WTC11 (cell line): ENCODE data around the gene EFNA5. TPM values are rescaled to one million over a fixed set of nuclear protein-coding genes. Genes with fewer than 3 reads are reported as not detected.

Source experiments
- ATAC-seq: fragments of 200-7000 bp; cut with Tn5 transposase; 2 replicates; pipeline ENCODE4 v1.10.0; 2021; ENCODE audit warnings: mild to moderate bottlenecking, moderate library complexity
- CTCF ChIA-PET: fragments of 300-600 bp; sonication (Branson Sonifier 250); formaldehyde crosslinking; loops from one replicate; lab custom pipeline; 2021; ENCODE audit warnings: antibody characterized with exemption; lab: Charles Lee
- POLR2A ChIA-PET: fragments of 350-600 bp; sonication (Branson Sonifier 250); formaldehyde crosslinking; loops from one replicate; lab custom pipeline; 2021; ENCODE audit warnings: antibody characterized with exemption; lab: Charles Lee
- DNase-seq: peaks from one replicate; pipeline ENCODE4 v3.0.0; 2021; ENCODE audit warnings: low spot score
- H3K27ac Mint-ChIP-seq: 2 replicates; pipeline ENCODE4 v1.8.0; 2021; ENCODE audit warnings: mixed read lengths
- H3K27me3 Mint-ChIP-seq: 2 replicates; pipeline ENCODE4 v1.8.0; 2021; ENCODE audit warnings: low read depth, mild to moderate bottlenecking, moderate library complexity, mixed read lengths
- H3K36me3 Mint-ChIP-seq: 2 replicates; pipeline ENCODE4 v1.8.0; 2021; ENCODE audit warnings: mixed read lengths
- H3K4me1 Mint-ChIP-seq: 2 replicates; pipeline ENCODE4 v1.8.0; 2022; ENCODE audit warnings: mixed read lengths
- H3K4me3 Mint-ChIP-seq: 2 replicates; pipeline ENCODE4 v1.8.0; 2021; ENCODE audit warnings: mild to moderate bottlenecking, moderate library complexity, mixed read lengths
- H3K9me3 Mint-ChIP-seq: 2 replicates; pipeline ENCODE4 v1.8.0; 2021; ENCODE audit warnings: mixed read lengths
- EMX1 ChIP-seq: fragments of 250-450 bp; sonication (Bioruptor Pico); IDR thresholded peaks from 2 replicates; pipeline ENCODE4 v1.8.0; 2021; ENCODE audit warnings: mild to moderate bottlenecking
- ETV6 ChIP-seq: sonication (generic); formaldehyde crosslinking; IDR thresholded peaks from 2 replicates; pipeline ENCODE4 v1.8.1; 2022; ENCODE audit warnings: mild to moderate bottlenecking, missing genetic modification reagents
- GRHL2 ChIP-seq: fragments of 250-450 bp; sonication (Bioruptor Pico); IDR thresholded peaks from 2 replicates; pipeline ENCODE4 v1.8.0; 2022; ENCODE audit warnings: mild to moderate bottlenecking, moderate library complexity; ENCODE audit not compliant: insufficient replicate concordance, severe bottlenecking
- IRF2 ChIP-seq: sonication (generic); formaldehyde crosslinking; IDR thresholded peaks from 2 replicates; pipeline ENCODE4 v1.8.0; 2022; ENCODE audit warnings: low read depth, missing genetic modification reagents, borderline replicate concordance
- JUN ChIP-seq: sonication (generic); formaldehyde crosslinking; IDR thresholded peaks from 2 replicates; pipeline ENCODE4 v1.8.0; 2023; ENCODE audit warnings: mild to moderate bottlenecking, missing genetic modification reagents
- MYBL2 ChIP-seq: sonication (generic); formaldehyde crosslinking; IDR thresholded peaks from 2 replicates; pipeline ENCODE4 v1.8.1; 2023; ENCODE audit warnings: mild to moderate bottlenecking, moderate library complexity, missing genetic modification reagents
- NFYB ChIP-seq: sonication (generic); formaldehyde crosslinking; conservative IDR thresholded peaks from 2 replicates; pipeline ENCODE4 v1.8.0; 2022; ENCODE audit warnings: low read depth, missing genetic modification reagents
- NR1H2 ChIP-seq: sonication (generic); formaldehyde crosslinking; IDR thresholded peaks from 2 replicates; pipeline ENCODE4 v1.9.0; 2021; ENCODE audit warnings: mild to moderate bottlenecking, moderate library complexity, missing genetic modification reagents
- NR3C1 ChIP-seq: sonication (generic); formaldehyde crosslinking; conservative IDR thresholded peaks from 2 replicates; pipeline ENCODE4 v1.8.1; 2023; ENCODE audit warnings: low read depth, mild to moderate bottlenecking, missing genetic modification reagents
- SOX15 ChIP-seq: fragments of 250-450 bp; sonication (Bioruptor Pico); IDR thresholded peaks from 2 replicates; pipeline ENCODE4 v1.9.0; 2021; ENCODE audit warnings: mild to moderate bottlenecking
- TEAD1 ChIP-seq: sonication (generic); formaldehyde crosslinking; IDR thresholded peaks from 2 replicates; pipeline ENCODE4 v1.8.0; 2022; ENCODE audit warnings: mild to moderate bottlenecking, missing genetic modification reagents
- TEAD4 ChIP-seq: sonication (generic); formaldehyde crosslinking; IDR thresholded peaks from 2 replicates; pipeline ENCODE4 v1.8.0; 2022; ENCODE audit warnings: mild to moderate bottlenecking, missing genetic modification reagents
- total RNA-seq: library from RNA; stranded (reverse); gene quantifications from 3 replicates; pipeline ENCODE4 v1.2.3, GENCODE V29; 2021
- TF ChIP-seq, protein P1 (sequence below): fragments of 250-450 bp; sonication (Bioruptor Pico); IDR thresholded peaks from 2 replicates; pipeline ENCODE4 v1.9.0; 2021; ENCODE audit warnings: mild to moderate bottlenecking
- TF ChIP-seq, protein P2 (sequence below): sonication (generic); formaldehyde crosslinking; IDR thresholded peaks from 2 replicates; pipeline ENCODE4 v1.8.0; 2023; ENCODE audit warnings: mild to moderate bottlenecking, missing genetic modification reagents
- TF ChIP-seq, protein P3 (sequence below): sonication (generic); formaldehyde crosslinking; IDR thresholded peaks from 2 replicates; pipeline ENCODE4 v1.8.1; 2023; ENCODE audit warnings: mild to moderate bottlenecking, missing genetic modification reagents, moderate library complexity
- TF ChIP-seq, protein P4 (sequence below): sonication (generic); formaldehyde crosslinking; IDR thresholded peaks from 2 replicates; pipeline ENCODE4 v1.8.0; 2022; ENCODE audit warnings: mild to moderate bottlenecking, missing genetic modification reagents
- TF ChIP-seq, protein P5 (sequence below): sonication (generic); formaldehyde crosslinking; IDR thresholded peaks from 2 replicates; pipeline ENCODE4 v1.8.1; 2023; ENCODE audit warnings: mild to moderate bottlenecking, missing genetic modification reagents, moderate library complexity
- TF ChIP-seq, protein P6 (sequence below): sonication (generic); formaldehyde crosslinking; IDR thresholded peaks from 2 replicates; pipeline ENCODE4 v1.8.0; 2022; ENCODE audit warnings: mild to moderate bottlenecking, missing genetic modification reagents

Gene EFNA5
- total RNA-seq, 1 experiment from 2014 or later, result 17.4 TPM

DNA sequence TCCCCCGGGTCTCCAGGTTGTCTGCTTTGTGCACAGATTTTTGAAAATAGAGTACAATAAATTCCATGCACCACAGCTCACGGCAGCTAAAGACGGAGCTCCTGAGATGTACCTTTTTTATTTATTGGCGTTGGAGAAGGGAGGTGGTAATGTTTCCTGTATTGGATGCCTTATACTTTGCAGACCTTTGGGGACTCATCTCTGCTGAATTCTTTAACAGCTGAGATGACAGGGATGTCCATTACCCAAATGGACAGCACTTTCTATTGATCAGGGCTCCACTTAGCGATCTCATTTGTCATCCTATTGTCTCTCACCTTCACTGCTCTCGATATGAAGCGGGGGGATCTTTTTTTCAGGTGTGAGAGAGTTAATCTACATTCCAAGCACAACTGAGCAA, 137.8 kb downstream of the EFNA5 start (continued):
- TF ChIP-seq ETV6 (CRISPR knock-in tag), result no peak
- no peak for TF ChIP-seq MYBL2
- no peak for TF ChIP-seq GRHL2
- TF ChIP-seq, all 79 proteins: peak for 0

DNA sequence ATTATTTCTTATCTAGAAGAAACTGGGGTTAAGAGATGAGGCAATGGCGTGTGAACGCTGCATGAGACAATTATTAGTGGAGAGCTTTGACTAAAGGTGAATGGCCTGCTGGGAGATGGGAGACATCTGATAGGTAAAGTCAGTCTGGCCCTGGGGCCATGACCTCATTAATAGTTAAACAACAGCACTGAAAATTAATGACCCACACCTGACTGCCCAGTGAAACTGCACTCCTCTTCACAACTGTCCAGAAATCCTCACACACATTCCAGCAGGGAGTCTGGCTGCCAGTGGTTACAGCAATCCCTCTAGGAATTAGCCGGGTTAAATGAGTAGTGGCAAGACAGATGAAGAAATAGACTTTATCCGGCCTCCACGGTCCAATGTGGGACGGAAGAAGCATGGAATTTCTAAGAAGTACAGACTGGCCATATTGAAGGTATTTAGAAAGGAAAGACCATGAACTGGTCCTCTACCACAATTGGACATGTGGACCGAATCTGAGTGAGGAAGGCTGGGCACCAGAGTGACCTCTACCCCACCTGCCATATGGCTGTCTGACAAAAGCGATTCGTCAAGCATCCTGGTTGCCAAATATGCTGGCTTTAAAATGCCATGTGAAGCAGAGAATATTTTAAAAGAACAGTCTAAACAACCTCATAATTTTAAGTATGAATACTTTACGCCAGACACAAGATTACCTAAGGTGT, 138.4 kb downstream of the EFNA5 start:
- no peaks in the 10 kb centered on the region for H3K36me3 Mint-ChIP-seq
- no peak overlapping the region for H3K27ac Mint-ChIP-seq

DNA sequence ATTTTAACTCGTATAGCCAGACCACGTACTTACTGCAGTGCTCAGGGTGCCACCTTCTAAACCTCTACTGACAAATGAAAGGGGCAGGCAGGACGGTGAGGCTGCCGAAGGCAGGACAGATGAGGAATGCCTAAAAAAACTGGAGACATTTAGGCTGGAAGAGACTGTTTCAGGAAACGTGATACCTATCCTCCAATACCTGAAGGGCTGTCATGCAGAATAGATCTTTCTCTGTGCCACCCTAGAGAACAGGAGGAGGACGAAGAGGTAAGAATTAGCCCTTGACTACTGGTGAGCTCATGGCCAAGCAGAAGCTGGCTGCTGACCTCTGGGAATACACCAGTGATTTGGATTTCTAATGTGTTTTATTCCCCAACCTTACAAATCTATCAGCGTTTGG, 139.4 kb downstream of the EFNA5 start:
- Mint-ChIP-seq H3K9me3 (no peaks in the 10 kb centered on the region), H3K4me1 (peaks cover 36% of the 10 kb centered on the region), H3K4me3 (no peak overlapping the region), H3K36me3 (no peaks in the 10 kb centered on the region), H3K27ac (no peak overlapping the region), H3K27me3 (peaks cover 16% of the 10 kb centered on the region)
- no peak for DNase-seq
- TF ChIP-seq, protein P1, sequence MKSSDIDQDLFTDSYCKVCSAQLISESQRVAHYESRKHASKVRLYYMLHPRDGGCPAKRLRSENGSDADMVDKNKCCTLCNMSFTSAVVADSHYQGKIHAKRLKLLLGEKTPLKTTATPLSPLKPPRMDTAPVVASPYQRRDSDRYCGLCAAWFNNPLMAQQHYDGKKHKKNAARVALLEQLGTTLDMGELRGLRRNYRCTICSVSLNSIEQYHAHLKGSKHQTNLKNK, result no peak
- TF ChIP-seq, protein P2, sequence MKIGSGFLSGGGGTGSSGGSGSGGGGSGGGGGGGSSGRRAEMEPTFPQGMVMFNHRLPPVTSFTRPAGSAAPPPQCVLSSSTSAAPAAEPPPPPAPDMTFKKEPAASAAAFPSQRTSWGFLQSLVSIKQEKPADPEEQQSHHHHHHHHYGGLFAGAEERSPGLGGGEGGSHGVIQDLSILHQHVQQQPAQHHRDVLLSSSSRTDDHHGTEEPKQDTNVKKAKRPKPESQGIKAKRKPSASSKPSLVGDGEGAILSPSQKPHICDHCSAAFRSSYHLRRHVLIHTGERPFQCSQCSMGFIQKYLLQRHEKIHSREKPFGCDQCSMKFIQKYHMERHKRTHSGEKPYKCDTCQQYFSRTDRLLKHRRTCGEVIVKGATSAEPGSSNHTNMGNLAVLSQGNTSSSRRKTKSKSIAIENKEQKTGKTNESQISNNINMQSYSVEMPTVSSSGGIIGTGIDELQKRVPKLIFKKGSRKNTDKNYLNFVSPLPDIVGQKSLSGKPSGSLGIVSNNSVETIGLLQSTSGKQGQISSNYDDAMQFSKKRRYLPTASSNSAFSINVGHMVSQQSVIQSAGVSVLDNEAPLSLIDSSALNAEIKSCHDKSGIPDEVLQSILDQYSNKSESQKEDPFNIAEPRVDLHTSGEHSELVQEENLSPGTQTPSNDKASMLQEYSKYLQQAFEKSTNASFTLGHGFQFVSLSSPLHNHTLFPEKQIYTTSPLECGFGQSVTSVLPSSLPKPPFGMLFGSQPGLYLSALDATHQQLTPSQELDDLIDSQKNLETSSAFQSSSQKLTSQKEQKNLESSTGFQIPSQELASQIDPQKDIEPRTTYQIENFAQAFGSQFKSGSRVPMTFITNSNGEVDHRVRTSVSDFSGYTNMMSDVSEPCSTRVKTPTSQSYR (CRISPR knock-in tag), result no peak
- TF ChIP-seq, protein P3, sequence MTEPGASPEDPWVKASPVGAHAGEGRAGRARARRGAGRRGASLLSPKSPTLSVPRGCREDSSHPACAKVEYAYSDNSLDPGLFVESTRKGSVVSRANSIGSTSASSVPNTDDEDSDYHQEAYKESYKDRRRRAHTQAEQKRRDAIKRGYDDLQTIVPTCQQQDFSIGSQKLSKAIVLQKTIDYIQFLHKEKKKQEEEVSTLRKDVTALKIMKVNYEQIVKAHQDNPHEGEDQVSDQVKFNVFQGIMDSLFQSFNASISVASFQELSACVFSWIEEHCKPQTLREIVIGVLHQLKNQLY (CRISPR knock-in tag), result no peak
- POLR2A ChIA-PET, result no interaction called here
- CTCF ChIA-PET, result interaction anchor here (1.5 kb wide), 1 partner anchor 283 kb away, joined by 4 read pairs; no protein-coding TSS in a partner anchor
- no peak for ATAC-seq

More for the DNA sequence above, 138.4 kb downstream of the EFNA5 start:
- TF ChIP-seq, protein P4, sequence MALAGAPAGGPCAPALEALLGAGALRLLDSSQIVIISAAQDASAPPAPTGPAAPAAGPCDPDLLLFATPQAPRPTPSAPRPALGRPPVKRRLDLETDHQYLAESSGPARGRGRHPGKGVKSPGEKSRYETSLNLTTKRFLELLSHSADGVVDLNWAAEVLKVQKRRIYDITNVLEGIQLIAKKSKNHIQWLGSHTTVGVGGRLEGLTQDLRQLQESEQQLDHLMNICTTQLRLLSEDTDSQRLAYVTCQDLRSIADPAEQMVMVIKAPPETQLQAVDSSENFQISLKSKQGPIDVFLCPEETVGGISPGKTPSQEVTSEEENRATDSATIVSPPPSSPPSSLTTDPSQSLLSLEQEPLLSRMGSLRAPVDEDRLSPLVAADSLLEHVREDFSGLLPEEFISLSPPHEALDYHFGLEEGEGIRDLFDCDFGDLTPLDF (CRISPR knock-in tag), result no peak
- TF ChIP-seq TEAD4 (CRISPR knock-in tag) (no peak), NFYB (no peak), EMX1 (CRISPR knock-in tag) (no peak), JUN (CRISPR knock-in tag) (no peak), NR3C1 (CRISPR knock-in tag) (no peak), IRF2 (CRISPR knock-in tag) (no peak), TEAD1 (no peak), NR1H2 (CRISPR knock-in tag) (no peak), SOX15 (CRISPR knock-in tag) (no peak)
- TF ChIP-seq, protein P5, sequence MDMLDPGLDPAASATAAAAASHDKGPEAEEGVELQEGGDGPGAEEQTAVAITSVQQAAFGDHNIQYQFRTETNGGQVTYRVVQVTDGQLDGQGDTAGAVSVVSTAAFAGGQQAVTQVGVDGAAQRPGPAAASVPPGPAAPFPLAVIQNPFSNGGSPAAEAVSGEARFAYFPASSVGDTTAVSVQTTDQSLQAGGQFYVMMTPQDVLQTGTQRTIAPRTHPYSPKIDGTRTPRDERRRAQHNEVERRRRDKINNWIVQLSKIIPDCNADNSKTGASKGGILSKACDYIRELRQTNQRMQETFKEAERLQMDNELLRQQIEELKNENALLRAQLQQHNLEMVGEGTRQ (CRISPR knock-in tag), result no peak
- TF ChIP-seq, protein P6, sequence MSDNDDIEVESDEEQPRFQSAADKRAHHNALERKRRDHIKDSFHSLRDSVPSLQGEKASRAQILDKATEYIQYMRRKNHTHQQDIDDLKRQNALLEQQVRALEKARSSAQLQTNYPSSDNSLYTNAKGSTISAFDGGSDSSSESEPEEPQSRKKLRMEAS (CRISPR knock-in tag), result no peak
- TF ChIP-seq, protein P3 (CRISPR knock-in tag), result no peak
- TF ChIP-seq, protein P1, result no peak
- Mint-ChIP-seq H3K4me3 (no peak overlapping the region), H3K9me3 (no peaks in the 10 kb centered on the region), H3K4me1 (peaks cover 34% of the 10 kb centered on the region), H3K27me3 (peaks cover 16% of the 10 kb centered on the region)
- DNase-seq (no peak), ATAC-seq (no peak)
- CTCF ChIA-PET, result no interaction called here
- POLR2A ChIA-PET, result no interaction called here
